ENCODE results near the gene TMEM208. TPM values are rescaled to one million over a fixed set of nuclear protein-coding genes. Genes with fewer than 3 reads are reported as not detected.

TMEM208 gene
- total RNA-seq, 1 donor from 2014 or later = 42.6 TPM

DNA sequence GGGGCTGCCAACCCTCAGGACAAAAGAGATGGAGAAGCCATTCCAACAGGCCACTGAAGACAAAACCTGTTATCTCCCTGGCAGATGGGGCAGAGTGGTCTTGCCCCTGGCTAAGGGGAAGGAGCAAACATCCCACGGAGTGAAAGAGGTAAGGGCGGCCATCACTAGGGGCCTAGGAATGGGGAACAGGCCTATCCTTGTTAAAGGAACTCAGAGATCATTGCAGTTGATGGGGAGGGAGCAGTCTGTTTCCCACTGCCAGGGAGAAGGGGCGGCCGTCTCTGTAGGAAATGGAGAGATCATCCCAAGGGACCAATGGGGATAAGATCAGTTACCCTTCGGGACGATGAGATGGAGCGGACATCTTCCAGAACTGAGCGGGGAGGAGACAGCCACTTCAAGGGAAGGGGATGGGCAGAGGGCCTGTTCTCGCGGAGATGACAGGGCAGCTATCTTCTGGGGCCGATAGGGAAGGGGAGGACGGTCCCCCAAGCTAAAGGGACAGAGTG, 581 bp upstream of the TMEM208 start:
- Mint-ChIP-seq H3K4me3 (ENCODE audit: unreplicated experiment) (peak overlapping the region; percentile 99), H3K27ac (ENCODE audit: unreplicated experiment) (peak overlapping the region; percentile 93), H3K27me3 (ENCODE audit: unreplicated experiment) (peaks cover 15% of the 10 kb centered on the region), H3K4me1 (ENCODE audit: low read depth, unreplicated experiment) (peaks cover 14% of the 10 kb centered on the region), H3K36me3 (ENCODE audit: unreplicated experiment) (no peaks in the 10 kb centered on the region), H3K9me3 (ENCODE audit: unreplicated experiment) (peaks cover 3% of the 10 kb centered on the region)
- no peak for DNase-seq
- TF ChIP-seq, protein P1, sequence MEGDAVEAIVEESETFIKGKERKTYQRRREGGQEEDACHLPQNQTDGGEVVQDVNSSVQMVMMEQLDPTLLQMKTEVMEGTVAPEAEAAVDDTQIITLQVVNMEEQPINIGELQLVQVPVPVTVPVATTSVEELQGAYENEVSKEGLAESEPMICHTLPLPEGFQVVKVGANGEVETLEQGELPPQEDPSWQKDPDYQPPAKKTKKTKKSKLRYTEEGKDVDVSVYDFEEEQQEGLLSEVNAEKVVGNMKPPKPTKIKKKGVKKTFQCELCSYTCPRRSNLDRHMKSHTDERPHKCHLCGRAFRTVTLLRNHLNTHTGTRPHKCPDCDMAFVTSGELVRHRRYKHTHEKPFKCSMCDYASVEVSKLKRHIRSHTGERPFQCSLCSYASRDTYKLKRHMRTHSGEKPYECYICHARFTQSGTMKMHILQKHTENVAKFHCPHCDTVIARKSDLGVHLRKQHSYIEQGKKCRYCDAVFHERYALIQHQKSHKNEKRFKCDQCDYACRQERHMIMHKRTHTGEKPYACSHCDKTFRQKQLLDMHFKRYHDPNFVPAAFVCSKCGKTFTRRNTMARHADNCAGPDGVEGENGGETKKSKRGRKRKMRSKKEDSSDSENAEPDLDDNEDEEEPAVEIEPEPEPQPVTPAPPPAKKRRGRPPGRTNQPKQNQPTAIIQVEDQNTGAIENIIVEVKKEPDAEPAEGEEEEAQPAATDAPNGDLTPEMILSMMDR (IDR thresholded peaks at IDR 0.05; ENCODE audit: partially characterized antibody, unreplicated experiment) = no peak

DNA sequence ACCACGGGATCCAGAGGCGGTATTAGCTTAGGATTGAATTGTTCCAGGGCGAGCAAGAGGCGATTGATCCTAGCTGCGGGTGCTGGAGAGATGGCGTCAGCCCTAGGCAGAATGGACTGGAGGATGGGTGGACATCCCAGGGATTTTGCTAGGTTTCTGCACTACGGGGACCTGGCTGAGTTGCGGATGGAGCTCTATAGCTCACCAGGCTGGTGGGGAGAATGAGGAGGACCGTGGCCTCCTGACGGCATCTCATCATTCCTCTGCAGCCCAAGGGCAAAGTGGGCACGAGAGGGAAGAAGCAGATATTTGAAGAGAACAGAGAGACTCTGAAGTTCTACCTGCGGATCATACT, 614 bp downstream of the TMEM208 start:
- DNase-seq = no peak
- peaks cover 14% of the 10 kb centered on the region for H3K4me1 Mint-ChIP-seq (ENCODE audit: low read depth, unreplicated experiment)
- no peaks in the 10 kb centered on the region for H3K36me3 Mint-ChIP-seq (ENCODE audit: unreplicated experiment)
- H3K9me3 Mint-ChIP-seq (ENCODE audit: unreplicated experiment) = peaks cover 3% of the 10 kb centered on the region
- peak overlapping the region; percentile 91 for H3K27ac Mint-ChIP-seq (ENCODE audit: unreplicated experiment)
- H3K4me3 Mint-ChIP-seq (ENCODE audit: unreplicated experiment) = peak overlapping the region; percentile 99
- peaks cover 14% of the 10 kb centered on the region for H3K27me3 Mint-ChIP-seq (ENCODE audit: unreplicated experiment)
- TF ChIP-seq, protein P1 (IDR thresholded peaks at IDR 0.05; ENCODE audit: partially characterized antibody, unreplicated experiment) = no peak

DNA sequence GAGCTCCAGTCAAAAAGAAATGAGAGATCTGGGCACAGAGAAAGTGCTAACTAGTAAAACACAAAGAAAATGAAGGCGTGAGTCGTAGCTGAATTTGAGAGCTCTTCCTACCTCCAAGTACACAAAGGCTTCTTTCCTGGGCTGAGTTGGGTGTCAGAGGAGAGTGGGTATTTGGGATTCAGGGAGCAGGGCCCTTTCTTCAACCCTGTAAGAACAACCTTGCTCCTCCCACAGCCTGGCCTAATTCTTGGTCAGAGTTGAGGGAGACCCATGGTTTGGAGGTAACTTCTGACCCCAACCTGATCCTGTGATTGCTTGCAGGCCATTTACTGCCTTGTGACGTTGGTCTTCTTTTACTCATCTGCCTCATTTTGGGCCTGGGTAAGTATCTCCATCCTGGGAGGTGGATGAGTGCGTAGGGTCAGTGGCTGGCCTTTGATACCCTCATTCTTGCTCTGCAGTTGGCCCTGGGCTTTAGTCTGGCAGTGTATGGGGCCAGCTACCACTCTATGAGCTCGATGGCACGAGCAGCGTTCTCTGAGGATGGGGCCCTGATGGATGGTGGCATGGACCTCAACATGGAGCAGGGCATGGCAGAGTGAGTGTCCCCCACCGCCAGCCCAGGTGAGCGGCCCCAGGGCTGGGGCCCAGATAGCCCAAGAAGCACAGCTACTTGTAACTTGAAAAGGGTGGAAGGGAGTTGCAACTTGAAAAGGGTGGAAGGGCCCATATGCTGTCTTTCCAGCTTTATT, 1.3 kb downstream of the TMEM208 start:
- TF ChIP-seq, protein P1 (IDR thresholded peaks at IDR 0.05; ENCODE audit: partially characterized antibody, unreplicated experiment) = no peak
- H3K9me3 Mint-ChIP-seq (ENCODE audit: unreplicated experiment) = peaks cover 3% of the 10 kb centered on the region
- H3K36me3 Mint-ChIP-seq (ENCODE audit: unreplicated experiment) = no peaks in the 10 kb centered on the region
- DNase-seq = no peak
- H3K27ac Mint-ChIP-seq (ENCODE audit: unreplicated experiment) = peak overlapping the region; percentile 91
- peaks cover 11% of the 10 kb centered on the region for H3K27me3 Mint-ChIP-seq (ENCODE audit: unreplicated experiment)
- H3K4me3 Mint-ChIP-seq (ENCODE audit: unreplicated experiment) = peak overlapping the region; percentile 99
- peaks cover 14% of the 10 kb centered on the region for H3K4me1 Mint-ChIP-seq (ENCODE audit: low read depth, unreplicated experiment)

DNA sequence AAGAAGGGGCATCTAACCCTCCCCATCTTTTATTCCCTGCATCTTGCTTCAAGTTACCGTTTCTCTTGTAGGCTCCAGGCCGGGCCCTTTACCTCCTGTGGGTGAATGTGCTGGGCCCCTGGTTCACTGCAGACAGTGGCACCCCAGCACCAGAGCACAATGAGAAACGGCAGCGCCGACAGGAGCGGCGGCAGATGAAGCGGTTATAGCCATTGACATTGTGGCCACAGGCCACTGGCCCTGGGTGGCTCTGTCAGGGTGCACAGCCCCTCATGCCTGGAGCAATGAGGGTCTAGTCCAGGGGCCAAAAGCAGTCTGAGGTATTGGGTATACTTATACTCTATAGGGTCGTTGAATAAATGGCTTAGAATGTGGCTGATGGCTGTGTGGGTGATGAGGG, 2.0 kb downstream of the TMEM208 start:
- DNase-seq = no peak
- Mint-ChIP-seq H3K27ac (ENCODE audit: unreplicated experiment) (no peak overlapping the region), H3K9me3 (ENCODE audit: unreplicated experiment) (peaks cover 3% of the 10 kb centered on the region), H3K4me3 (ENCODE audit: unreplicated experiment) (peak overlapping the region; percentile 34), H3K27me3 (ENCODE audit: unreplicated experiment) (peaks cover 11% of the 10 kb centered on the region), H3K4me1 (ENCODE audit: low read depth, unreplicated experiment) (peaks cover 14% of the 10 kb centered on the region), H3K36me3 (ENCODE audit: unreplicated experiment) (no peaks in the 10 kb centered on the region)
- TF ChIP-seq, protein P1 (IDR thresholded peaks at IDR 0.05; ENCODE audit: partially characterized antibody, unreplicated experiment) = no peak

Measured in glutamatergic neuron (in vitro differentiated cells).